ENCODE results near the gene AMPD1. TPM values are rescaled to one million over a fixed set of nuclear protein-coding genes. Genes with fewer than 3 reads are reported as not detected.

Gene AMPD1
- total RNA-seq, 1 experiment from 2014 or later, result 0.10 TPM

DNA sequence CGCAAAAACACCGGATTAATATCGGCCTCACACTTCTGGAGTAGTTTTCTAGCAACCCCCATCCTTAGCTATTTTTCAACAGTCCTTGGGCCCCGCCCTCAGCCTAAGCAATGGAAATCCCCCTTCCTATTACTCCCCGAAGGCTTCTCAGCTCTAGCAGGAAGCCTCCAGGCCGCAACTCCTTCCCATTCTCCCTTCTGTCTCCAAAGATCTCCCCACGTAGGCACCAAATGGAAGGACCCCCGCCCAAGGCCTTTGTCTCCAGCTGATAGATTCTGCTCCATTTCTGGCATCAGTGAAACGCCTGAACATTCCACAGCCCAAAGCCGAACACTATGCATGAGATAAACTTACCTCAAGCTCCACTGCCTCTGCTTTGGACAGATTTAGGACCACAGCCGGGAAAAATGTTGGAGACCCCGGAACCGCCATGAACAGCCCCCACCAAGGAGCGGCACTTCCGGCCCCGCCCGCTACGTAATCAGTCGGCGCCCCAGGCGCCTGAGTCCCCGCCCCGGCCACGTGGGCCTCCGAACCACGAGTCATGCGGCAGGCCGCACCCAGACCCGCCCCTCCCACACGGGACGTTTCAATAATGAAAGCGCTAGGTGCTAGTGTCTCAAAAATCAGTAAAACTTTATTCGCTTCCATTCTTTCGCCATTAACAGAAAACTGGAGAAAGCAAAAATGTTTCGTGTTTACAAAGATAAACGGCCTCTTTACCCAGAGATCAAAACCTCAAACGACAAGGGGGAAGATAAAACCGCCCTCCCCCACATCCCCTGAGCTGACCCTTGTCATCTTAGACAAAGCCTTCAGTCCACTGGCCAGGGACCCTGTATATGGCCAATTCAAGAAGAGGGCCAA is 21.2 kb upstream of the AMPD1 start, which contains the start of gene NRAS:
TSS of gene NRAS (minus strand) at position 468 of the 867 bp plus-strand sequence. CDS start 611 bp downstream, outside the sequence.
- peak; percentile 91 for DNase-seq
- Histone ChIP-seq H3K27me3 (ENCODE audit: control insufficient read depth, insufficient read depth, low read length) (no peaks in the 10 kb centered on the region), H3K36me3 (replicated peaks; ENCODE audit: control insufficient read depth, insufficient read depth, low read length) (peaks cover 31% of the 10 kb centered on the region), H3K4me3 (ENCODE audit: insufficient read depth, low read depth, low read length) (peak within 1 kb of the TSS; percentile 87)

DNA sequence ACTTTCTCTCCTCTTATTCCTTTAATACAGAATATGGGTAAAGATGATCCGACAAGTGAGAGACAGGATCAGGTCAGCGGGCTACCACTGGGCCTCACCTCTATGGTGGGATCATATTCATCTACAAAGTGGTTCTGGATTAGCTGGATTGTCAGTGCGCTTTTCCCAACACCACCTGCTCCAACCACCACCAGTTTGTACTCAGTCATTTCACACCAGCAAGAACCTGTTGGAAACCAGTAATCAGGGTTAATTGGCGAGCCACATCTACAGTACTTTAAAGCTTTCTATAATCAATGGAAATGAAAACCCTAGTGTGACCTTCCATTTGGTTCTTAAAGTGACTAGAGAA is 20.6 kb upstream of the AMPD1 start:
- DNase-seq, result no peak

DNA sequence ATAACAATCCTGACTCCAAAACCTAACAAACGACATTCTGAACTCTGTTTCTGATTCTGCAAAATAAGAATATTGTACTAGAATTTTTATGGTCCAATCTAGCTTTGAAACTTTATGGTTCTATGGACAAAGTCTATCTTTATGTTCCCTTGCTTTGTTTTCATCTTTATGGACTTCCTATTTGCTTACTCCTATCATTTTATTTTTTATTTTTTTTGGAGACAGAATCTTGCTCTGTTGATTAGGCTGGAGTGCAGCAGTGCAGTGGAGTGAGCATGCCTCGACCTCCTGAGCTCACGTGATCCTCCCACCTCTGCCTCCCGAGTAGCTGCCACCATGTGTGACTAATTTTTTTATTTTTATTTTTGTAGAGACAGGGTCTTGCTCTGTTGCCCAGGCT is 17.6 kb upstream of the AMPD1 start:
- DNase-seq, result no peak
- no peak overlapping the region for H3K4me3 ChIP-seq (ENCODE audit: insufficient read depth, low read depth, low read length)
- peaks cover 16% of the 10 kb centered on the region for H3K36me3 ChIP-seq (replicated peaks; ENCODE audit: control insufficient read depth, insufficient read depth, low read length)
- H3K27me3 ChIP-seq (ENCODE audit: control insufficient read depth, insufficient read depth, low read length), result no peaks in the 10 kb centered on the region

More for the DNA sequence above, 20.6 kb upstream of the AMPD1 start:
- Histone ChIP-seq H3K36me3 (replicated peaks; ENCODE audit: control insufficient read depth, insufficient read depth, low read length) (peaks cover 26% of the 10 kb centered on the region), H3K27me3 (ENCODE audit: control insufficient read depth, insufficient read depth, low read length) (no peaks in the 10 kb centered on the region), H3K4me3 (ENCODE audit: insufficient read depth, low read depth, low read length) (peak overlapping the region; percentile 87)

DNA sequence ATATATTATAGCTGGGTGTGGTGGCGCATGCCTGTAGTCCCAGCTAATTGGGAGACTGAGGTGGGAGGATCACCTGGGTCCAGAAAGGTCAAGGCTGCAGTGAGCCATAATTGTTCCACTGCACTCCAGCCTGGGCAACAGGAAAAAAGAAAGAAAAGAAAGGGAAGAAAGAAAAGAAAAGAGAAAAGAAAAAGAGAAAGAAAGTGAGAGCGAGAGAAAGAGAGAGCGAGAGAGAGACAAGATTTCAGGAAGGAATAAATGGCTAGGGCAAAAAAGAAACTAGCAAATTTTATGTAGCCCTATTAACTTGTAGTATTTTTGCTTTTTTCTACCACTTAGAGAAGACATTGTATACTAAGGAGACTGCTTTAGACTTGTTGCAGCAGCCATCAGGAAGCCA is 15.0 kb upstream of the AMPD1 start:
- H3K36me3 ChIP-seq (replicated peaks; ENCODE audit: control insufficient read depth, insufficient read depth, low read length), result peaks cover 23% of the 10 kb centered on the region
- H3K27me3 ChIP-seq (ENCODE audit: control insufficient read depth, insufficient read depth, low read length), result no peaks in the 10 kb centered on the region
- DNase-seq, result no peak
- no peak overlapping the region for H3K4me3 ChIP-seq (ENCODE audit: insufficient read depth, low read depth, low read length)

DNA sequence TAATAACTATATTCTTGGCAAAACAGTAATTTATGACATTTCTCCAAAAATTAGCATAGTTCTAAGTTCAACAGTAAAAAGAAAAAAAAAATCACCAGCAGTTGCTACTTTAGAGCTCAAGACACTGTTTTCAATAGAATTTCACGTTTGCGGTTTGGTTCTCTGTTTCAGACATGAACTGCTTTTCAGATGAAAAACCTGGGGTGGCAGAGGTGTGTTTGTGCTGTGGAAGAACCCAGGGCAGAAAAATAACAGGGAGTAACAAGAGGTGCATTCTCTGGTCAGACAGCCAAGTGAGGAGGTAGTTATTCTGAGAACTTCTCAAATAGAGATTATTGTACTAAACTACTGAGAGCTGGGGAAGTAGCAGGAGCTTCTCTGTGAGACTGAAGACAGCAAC is 12.3 kb upstream of the AMPD1 start:
- DNase-seq, result no peak
- Histone ChIP-seq H3K27me3 (ENCODE audit: control insufficient read depth, insufficient read depth, low read length) (no peaks in the 10 kb centered on the region), H3K4me3 (ENCODE audit: insufficient read depth, low read depth, low read length) (no peak overlapping the region), H3K36me3 (replicated peaks; ENCODE audit: control insufficient read depth, insufficient read depth, low read length) (peaks cover 22% of the 10 kb centered on the region)

DNA sequence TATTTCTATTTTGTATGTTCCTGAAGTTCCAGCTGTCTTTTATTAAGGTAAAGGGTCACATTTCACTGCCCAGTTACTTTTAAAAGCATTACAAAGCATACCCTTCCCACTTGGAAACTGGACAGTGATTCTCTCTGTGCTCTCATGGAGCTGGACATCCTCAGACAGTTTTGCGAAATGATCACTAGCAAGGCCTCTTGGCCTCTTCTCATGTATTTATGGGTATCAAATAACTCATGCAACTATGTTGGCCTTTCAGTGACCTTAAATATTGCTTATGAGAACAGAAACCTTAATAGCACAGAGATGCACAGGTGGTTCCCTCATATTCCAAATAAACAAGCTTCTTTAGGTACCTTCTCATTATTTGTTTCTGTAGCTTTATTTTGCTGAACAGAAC is 7.9 kb upstream of the AMPD1 start:
- Histone ChIP-seq H3K27me3 (ENCODE audit: control insufficient read depth, insufficient read depth, low read length) (no peaks in the 10 kb centered on the region), H3K4me3 (ENCODE audit: insufficient read depth, low read depth, low read length) (no peak overlapping the region), H3K36me3 (replicated peaks; ENCODE audit: control insufficient read depth, insufficient read depth, low read length) (peaks cover 10% of the 10 kb centered on the region)
- DNase-seq, result no peak

DNA sequence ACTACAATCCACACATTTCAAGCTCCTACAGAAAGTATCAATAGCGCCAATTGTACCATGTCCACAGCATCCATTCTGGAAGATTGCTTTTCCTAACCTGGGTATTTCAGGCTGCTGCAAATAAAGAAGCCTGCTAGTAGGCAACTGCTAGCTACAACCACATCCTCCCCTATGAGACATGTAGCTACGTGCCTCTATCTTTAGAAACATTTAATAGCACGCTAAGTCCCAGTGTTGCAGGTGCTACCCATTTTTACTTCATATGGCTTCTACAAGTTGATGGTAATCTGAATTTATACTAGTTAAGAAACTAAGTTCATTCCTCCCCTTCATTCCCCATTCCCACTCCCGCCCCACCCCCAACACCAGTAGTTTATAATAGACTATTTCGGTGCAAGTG is 7.4 kb upstream of the AMPD1 start:
- Histone ChIP-seq H3K4me3 (ENCODE audit: insufficient read depth, low read depth, low read length) (no peak overlapping the region), H3K27me3 (ENCODE audit: control insufficient read depth, insufficient read depth, low read length) (no peaks in the 10 kb centered on the region), H3K36me3 (replicated peaks; ENCODE audit: control insufficient read depth, insufficient read depth, low read length) (peaks cover 6% of the 10 kb centered on the region)
- no peak for DNase-seq

DNA sequence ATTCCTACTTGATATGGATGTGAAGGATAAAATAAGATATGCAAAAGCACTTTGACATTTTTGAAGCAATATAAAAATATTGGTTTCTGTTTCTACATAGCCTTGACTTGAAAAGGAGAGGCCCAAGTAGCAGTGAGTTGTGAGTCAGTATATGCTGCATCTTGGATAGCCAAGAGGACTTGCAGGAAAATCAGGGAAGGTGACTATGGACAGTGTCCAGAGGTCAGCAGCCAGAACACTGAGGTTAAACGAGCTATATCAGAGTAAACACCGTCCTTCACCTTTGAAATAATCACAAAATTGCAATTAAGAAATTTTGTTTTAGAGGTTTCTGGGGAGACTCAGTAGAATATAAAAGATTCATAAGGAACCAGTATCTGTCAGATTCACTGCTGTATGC is 6.6 kb upstream of the AMPD1 start:
- Histone ChIP-seq H3K4me3 (ENCODE audit: insufficient read depth, low read depth, low read length) (no peak overlapping the region), H3K27me3 (ENCODE audit: control insufficient read depth, insufficient read depth, low read length) (no peaks in the 10 kb centered on the region), H3K36me3 (replicated peaks; ENCODE audit: control insufficient read depth, insufficient read depth, low read length) (peaks cover 2% of the 10 kb centered on the region)
- DNase-seq, result no peak

DNA sequence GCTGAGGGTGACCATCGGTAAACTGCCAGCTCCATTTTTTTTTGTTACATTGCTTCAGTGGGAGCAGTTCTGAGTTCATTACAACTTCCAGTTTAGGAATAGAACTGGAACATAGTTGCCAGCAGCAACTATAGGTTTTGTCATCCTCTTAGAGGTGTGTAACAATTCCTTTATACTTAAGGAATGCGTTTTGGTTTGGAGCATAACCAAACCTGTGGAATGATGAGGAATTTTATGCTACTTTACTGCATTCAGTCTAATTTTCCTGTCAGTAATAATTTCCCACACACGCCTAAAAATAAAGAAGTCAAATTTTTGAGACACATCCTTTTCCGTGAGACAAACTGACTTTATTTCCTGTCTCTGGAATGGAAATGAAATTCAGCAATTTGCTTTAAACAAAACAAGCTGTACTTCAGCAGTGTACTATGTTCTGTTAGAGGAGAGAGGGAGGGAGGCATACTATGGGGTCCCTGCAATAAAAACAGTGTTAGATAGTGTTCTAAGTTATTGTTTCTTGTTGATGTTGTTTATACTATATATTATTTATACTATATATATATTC is 4.8 kb upstream of the AMPD1 start:
- Histone ChIP-seq H3K4me3 (ENCODE audit: insufficient read depth, low read depth, low read length) (no peak overlapping the region), H3K27me3 (ENCODE audit: control insufficient read depth, insufficient read depth, low read length) (no peaks in the 10 kb centered on the region), H3K36me3 (replicated peaks; ENCODE audit: control insufficient read depth, insufficient read depth, low read length) (no peaks in the 10 kb centered on the region)
- DNase-seq, result no peak

DNA sequence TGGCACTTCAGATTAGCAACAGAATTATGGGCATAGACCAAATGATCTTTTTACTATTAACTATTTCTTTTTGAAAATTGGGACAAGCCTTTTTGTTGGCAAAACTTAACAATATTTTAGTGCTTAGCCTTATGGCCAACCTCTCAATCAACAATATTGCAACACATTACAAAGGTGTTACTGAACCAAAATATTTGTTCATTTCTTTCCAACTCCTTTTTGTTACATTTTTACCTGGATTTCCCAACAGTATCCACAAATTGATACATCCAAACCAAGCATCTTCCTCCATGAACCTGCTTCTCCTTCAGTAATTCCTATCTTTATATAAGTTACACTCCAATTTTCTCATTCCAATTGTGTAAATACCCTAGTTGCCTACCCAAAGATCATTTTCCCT is 1.5 kb upstream of the AMPD1 start:
- no peak overlapping the region for H3K4me3 ChIP-seq (ENCODE audit: insufficient read depth, low read depth, low read length)
- no peak for DNase-seq
- no peaks in the 10 kb centered on the region for H3K27me3 ChIP-seq (ENCODE audit: control insufficient read depth, insufficient read depth, low read length)
- no peaks in the 10 kb centered on the region for H3K36me3 ChIP-seq (replicated peaks; ENCODE audit: control insufficient read depth, insufficient read depth, low read length)

DNA sequence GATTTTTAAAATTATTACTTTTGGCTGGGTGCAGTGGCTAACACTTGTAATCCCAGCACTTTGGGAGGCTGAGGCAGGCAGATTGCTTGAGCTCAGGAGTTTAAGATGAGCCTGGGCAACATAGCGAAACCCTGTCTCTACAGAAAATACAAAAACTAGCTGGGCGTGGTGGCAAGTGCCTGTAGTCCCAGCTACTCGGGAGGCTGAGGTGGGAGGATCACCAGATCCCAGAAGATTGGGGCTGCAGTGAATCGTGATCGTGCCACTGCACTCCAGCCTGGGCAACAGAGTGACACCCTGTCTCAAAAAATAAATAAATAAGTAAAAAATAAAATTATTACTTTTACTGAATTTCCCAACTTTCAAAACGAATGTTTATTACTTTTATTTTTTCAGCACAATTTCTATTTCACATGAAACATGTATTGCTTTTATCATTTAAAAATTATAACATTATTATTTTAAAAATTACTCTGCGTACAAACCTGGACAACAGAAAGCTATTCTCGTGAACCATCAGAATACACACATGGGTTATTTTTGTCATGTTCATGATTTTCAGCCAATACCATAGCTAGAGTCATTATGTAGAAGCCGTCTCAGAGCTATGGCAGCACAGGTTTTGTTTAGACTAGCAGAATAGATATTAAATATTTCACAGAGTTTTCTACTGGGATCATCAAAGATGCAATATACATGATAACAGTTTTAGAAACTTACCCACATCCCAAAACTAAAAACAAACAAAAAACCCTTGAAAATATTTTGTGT is 621 bp downstream of the AMPD1 start:
- Histone ChIP-seq H3K4me3 (ENCODE audit: insufficient read depth, low read depth, low read length) (no peak overlapping the region), H3K36me3 (replicated peaks; ENCODE audit: control insufficient read depth, insufficient read depth, low read length) (no peaks in the 10 kb centered on the region), H3K27me3 (ENCODE audit: control insufficient read depth, insufficient read depth, low read length) (no peaks in the 10 kb centered on the region; the same call in 1 of the 2 replicates)
- no peak for DNase-seq

DNA sequence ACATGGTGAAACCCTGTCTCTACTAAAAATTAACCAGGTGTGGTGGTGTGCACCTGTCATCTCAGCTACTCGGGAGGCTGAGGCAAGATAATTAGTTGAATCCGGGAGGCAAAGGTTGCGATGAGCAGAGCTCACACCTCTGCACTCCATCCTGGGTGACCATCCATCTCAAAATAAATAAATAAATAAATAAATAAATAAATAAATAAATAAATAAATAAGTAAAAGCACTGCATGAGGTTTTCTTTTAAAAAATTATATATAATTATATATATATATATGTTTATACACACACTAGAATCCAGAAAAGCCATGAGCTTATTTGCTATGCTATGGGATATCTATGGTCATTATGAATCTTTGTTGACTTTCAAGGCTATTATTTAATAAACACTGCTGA is 2.4 kb downstream of the AMPD1 start:
- H3K36me3 ChIP-seq (replicated peaks; ENCODE audit: control insufficient read depth, insufficient read depth, low read length), result no peaks in the 10 kb centered on the region
- no peak overlapping the region for H3K4me3 ChIP-seq (ENCODE audit: insufficient read depth, low read depth, low read length)
- H3K27me3 ChIP-seq (ENCODE audit: control insufficient read depth, insufficient read depth, low read length), result no peaks in the 10 kb centered on the region; the same call in 1 of the 2 replicates
- DNase-seq, result no peak

DNA sequence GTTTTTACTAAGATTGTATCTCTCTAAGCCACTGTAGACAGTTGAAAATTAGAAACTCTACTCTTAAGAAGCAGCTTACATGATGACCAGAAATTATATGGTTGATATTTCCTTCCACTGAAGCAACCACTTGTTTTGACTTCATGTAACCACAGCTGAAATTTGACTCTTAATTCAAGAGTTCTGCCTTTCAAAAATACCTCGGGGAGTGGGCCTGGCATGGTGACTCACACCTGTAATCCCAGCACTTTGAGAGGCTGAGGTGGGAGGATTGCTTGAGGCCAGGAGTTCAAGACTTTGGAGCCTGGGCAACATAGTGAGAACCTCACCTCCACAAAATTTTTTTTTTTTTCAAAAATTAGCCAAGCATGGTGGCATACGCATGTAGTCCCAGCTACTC is 4.3 kb downstream of the AMPD1 start:
- Histone ChIP-seq H3K36me3 (replicated peaks; ENCODE audit: control insufficient read depth, insufficient read depth, low read length) (no peaks in the 10 kb centered on the region), H3K27me3 (ENCODE audit: control insufficient read depth, insufficient read depth, low read length) (peaks cover 2% of the 10 kb centered on the region; the same call in 1 of the 2 replicates), H3K4me3 (ENCODE audit: insufficient read depth, low read depth, low read length) (no peak overlapping the region)
- no peak for DNase-seq

DNA sequence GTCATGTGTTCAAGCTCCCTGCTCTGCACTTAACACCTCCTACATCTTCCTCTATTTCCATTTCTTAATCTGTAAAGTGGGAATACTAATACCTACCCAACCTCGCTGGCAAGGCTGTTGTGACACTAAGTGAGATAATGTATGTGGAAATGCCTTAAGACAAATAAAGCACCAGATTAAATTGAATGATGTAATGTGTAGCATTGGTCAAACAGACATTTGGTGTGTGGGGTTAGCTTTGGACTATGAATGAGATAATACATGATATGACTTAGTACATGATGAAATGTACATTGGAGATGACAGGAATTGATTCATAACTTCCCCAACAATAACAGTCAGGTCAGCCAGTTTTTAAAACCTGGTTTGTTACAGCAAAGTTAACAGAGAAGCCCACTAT is 5.2 kb downstream of the AMPD1 start:
- no peak for DNase-seq
- Histone ChIP-seq H3K27me3 (ENCODE audit: control insufficient read depth, insufficient read depth, low read length) (peaks cover 2% of the 10 kb centered on the region; the same call in 1 of the 2 replicates), H3K36me3 (replicated peaks; ENCODE audit: control insufficient read depth, insufficient read depth, low read length) (no peaks in the 10 kb centered on the region), H3K4me3 (ENCODE audit: insufficient read depth, low read depth, low read length) (no peak overlapping the region)

DNA sequence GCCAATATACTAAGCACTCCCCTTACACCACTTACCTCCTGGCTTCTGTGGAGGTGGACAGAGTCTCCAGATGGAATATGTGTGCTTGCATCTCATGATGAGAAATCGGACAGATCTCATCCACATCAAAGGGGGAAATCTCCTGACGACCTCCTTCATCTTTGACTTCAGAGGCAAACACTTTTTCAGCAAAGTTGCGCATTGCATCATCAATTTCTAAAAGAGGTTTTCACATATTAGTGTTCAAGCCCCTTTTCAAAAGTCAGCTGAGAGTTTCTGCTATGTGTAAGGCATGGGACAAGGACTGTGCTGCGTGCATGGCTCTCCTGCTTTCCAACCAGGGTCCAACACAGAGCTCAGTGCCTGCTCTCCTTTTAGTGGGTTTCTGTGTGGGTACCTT is 6.8 kb downstream of the AMPD1 start:
- Histone ChIP-seq H3K36me3 (replicated peaks; ENCODE audit: control insufficient read depth, insufficient read depth, low read length) (no peaks in the 10 kb centered on the region), H3K27me3 (ENCODE audit: control insufficient read depth, insufficient read depth, low read length) (peaks cover 2% of the 10 kb centered on the region; the same call in 1 of the 2 replicates)
- no peak for DNase-seq

More for the DNA sequence above, 6.8 kb downstream of the AMPD1 start:
- no peak overlapping the region for H3K4me3 ChIP-seq (ENCODE audit: insufficient read depth, low read depth, low read length)

Measured in H7 (cell line).